ENCODE results near the gene JPH4.

The JPH4 gene

DNA sequence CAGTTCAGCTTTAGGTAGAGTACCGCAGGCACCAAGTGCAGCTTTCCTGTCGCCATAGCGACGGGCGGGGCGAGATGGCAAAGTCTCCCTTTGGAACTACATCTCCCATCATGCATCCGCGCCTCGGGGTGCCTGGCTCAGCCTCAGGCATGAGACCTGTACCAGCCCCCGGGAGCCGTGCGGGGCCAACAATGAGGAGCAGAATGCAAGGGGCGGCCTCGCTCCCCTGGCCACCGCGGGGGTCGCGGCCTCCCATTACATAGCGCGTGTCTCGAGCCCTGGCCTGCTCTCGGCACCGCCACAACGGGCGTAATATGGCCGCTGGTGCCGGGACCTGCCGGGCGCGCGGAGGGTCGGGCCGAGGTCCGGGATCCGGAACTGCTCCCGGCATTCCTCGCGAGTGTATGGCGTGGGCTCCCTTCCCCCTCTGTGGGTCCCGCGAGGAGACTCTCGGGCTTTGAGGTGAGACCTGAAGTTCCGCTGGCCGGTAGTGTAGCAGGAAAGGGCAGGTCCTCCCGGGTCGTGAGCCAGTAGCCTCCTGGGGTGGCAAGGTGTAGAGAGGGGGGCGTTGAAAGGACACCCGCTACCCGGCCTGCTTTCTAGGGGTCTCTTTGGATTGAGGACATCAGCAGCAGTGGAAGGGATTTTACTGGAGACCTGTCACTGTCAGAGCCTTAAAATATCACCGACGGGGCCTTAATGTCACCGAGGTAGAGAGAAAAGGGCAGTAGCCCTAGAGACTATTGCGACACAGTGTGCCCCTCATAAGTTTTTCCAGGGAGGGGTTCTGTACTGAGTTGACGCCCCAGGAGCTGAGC is 22.5 kb downstream of the JPH4 start, which contains the start of gene THTPA:
THTPA (plus strand) TSS at position 390 of the 818 bp plus-strand sequence. CDS start 487 bp downstream, outside the sequence.
- TF ChIP-seq, protein P1, sequence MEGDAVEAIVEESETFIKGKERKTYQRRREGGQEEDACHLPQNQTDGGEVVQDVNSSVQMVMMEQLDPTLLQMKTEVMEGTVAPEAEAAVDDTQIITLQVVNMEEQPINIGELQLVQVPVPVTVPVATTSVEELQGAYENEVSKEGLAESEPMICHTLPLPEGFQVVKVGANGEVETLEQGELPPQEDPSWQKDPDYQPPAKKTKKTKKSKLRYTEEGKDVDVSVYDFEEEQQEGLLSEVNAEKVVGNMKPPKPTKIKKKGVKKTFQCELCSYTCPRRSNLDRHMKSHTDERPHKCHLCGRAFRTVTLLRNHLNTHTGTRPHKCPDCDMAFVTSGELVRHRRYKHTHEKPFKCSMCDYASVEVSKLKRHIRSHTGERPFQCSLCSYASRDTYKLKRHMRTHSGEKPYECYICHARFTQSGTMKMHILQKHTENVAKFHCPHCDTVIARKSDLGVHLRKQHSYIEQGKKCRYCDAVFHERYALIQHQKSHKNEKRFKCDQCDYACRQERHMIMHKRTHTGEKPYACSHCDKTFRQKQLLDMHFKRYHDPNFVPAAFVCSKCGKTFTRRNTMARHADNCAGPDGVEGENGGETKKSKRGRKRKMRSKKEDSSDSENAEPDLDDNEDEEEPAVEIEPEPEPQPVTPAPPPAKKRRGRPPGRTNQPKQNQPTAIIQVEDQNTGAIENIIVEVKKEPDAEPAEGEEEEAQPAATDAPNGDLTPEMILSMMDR (conservative IDR thresholded peaks at IDR 0.05), result no peak
- peak within 1 kb of the TSS; percentile 93 for H3K27ac ChIP-seq

- H3K27ac ChIP-seq, result peak overlapping the region; percentile 93
These were observed 23.1 kb downstream of the JPH4 start for GRCh38 chr14:23555533-23555881.

GRCh38 chr14:23551266-23552028 is 27.1 kb downstream of the JPH4 start, which contains the start of gene ZFHX2:
ZFHX2 (minus strand) TSS chr14:23551765; CDS start chr14:23535325, 16,440 bp downstream.
- TF ChIP-seq, protein P1 (conservative IDR thresholded peaks at IDR 0.05), result no peak
- peak within 1 kb of the TSS; percentile 81 for H3K27ac ChIP-seq

More at GRCh38 chr14:23555533-23555881, 23.1 kb downstream of the JPH4 start:
- TF ChIP-seq, protein P1 (conservative IDR thresholded peaks at IDR 0.05), result no peak

- TF ChIP-seq, protein P1 (conservative IDR thresholded peaks at IDR 0.05), result no peak
- peak overlapping the region; percentile 81 for H3K27ac ChIP-seq
These were observed 27.8 kb downstream of the JPH4 start for GRCh38 chr14:23550812-23551265.

DNA sequence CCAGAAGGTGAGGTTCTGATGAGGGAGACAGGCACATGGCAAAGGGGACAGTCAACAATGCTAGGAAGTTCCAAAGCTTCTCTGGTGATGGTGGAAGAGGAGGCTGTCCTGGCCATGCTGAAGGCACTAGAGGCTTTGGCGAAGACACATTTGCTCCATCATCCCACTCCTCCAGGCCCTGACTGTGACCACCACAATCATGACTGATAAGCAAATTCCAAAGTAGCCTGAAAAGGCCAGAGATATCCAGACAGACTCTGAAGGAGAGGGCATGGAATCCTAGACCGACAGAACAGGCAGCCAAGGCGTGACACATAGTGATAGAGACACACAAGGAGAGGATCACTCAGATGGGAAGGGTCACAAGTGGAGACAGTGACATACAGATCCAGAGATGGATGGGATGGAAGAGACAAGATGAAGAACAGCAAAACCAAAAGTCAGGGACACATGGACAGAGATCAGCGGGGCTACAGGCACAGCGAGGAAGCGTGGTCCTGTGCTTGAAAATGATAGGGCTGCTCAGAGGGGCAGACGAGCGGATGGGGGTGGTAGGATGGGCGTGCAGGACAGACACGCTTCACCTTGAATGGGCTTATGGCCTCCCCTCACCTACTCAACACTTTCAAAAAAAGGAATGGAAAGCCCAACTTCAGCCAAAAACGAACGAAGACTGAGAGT is 28.3 kb downstream of the JPH4 start:
- TF ChIP-seq, protein P1 (conservative IDR thresholded peaks at IDR 0.05), result no peak
- H3K27ac ChIP-seq, result peak overlapping the region; percentile 81

DNA sequence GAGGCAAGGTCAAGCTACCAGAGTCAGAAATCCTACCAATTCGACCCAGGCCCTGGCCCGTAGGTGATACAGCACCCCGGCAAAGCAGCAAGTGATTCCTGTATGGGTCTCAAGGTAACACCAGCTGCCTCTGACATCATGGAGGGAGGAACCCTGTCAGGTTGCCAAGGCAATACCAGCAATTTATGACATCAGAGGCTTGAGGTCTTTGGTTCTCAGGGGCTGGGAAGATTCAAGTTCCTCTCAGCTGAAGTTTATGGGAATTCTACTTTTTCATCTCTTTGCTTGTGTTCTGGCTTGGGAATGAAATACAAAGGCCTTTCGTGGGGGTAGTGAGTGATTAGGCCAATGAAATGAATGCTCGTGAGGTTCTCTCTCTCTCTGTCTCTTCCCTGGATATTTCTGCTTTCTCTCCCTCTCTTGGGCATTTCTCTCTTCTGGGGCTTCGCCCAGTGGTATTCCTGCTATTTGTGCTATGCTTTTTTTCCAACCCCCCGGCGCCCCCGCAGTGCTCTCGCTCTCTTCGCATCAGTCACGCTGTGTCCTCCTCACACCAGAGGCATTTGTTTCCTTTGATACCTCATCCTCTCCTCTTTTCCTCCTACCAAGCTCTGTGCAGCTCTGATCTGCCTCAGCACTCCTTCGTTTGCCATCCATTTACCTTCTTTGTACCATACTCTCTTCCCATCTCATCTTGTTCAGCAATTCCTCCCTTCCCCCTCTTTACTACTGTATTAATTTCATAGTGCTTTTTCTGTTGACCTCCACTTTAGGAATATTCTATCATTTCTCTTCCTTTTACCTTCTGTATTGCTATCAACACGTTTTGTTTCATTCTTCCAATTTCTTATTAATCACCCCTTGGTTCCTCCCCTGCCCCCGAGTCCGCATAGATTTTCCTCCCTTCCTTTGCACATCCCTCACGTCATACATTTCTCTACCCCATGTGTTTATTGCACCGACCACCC is 30.0 kb downstream of the JPH4 start:
- H3K27ac ChIP-seq, result no peak overlapping the region
- TF ChIP-seq, protein P1 (conservative IDR thresholded peaks at IDR 0.05), result no peak
